Endodermal cell (in vitro differentiated cells): ENCODE data around the gene TAOK2. TPM values are rescaled to one million over a fixed set of nuclear protein-coding genes. Genes with fewer than 3 reads are reported as not detected.
A peak's percentile ranks its signal among the peaks of the same experiment; 100 is the strongest.

ENCODE experiments used
- DNase-seq: peaks from one replicate; pipeline ENCODE4 v3.0.0-alpha.2; 2017
- H3K27ac ChIP-seq: 2 replicates; pipeline ENCODE4 v1.5.1; 2013; ENCODE audit warnings: mild to moderate bottlenecking, low read depth, low read length, moderate library complexity
- H3K27me3 ChIP-seq: 2 replicates; pipeline ENCODE4 v1.6.1; 2013; ENCODE audit warnings: mild to moderate bottlenecking, low read length, moderate library complexity; ENCODE audit not compliant: insufficient read depth, control insufficient read depth, poor library complexity, severe bottlenecking
- H3K36me3 ChIP-seq: 2 replicates; pipeline ENCODE4 v1.7.0; 2013; ENCODE audit warnings: mild to moderate bottlenecking, low read length, moderate library complexity; ENCODE audit not compliant: control insufficient read depth, insufficient read depth
- H3K4me1 ChIP-seq: one replicate; pipeline ENCODE4 v1.7.0; 2013; ENCODE audit warnings: low read length; ENCODE audit not compliant: control insufficient read depth, insufficient read depth
- H3K4me3 ChIP-seq: 2 replicates; pipeline ENCODE4 v1.5.1; 2013; ENCODE audit warnings: mild to moderate bottlenecking, low read length, moderate library complexity
- H3K9ac ChIP-seq: 2 replicates; pipeline ENCODE4 v1.6.1; 2013; ENCODE audit warnings: mild to moderate bottlenecking, low read length, moderate library complexity; ENCODE audit not compliant: poor library complexity, severe bottlenecking; ENCODE audit errors: extremely low read depth
- H3K9me3 ChIP-seq: 2 replicates; pipeline ENCODE4 v1.6.1; 2013; ENCODE audit warnings: mild to moderate bottlenecking, low read length, moderate library complexity; ENCODE audit not compliant: control insufficient read depth
- H3K27ac Mint-ChIP-seq: 2 replicates; pipeline ENCODE4 v1.8.0; 2020; ENCODE audit warnings: mixed read lengths
- H3K27me3 Mint-ChIP-seq: 2 replicates; pipeline ENCODE4 v1.8.0; 2021; ENCODE audit warnings: mild to moderate bottlenecking, mixed read lengths; ENCODE audit not compliant: insufficient read depth
- H3K36me3 Mint-ChIP-seq: 2 replicates; pipeline ENCODE4 v1.8.0; 2020; ENCODE audit warnings: low read depth, mixed read lengths
- H3K4me1 Mint-ChIP-seq: 2 replicates; pipeline ENCODE4 v1.8.0; 2020; ENCODE audit warnings: mixed read lengths
- H3K4me3 Mint-ChIP-seq: 2 replicates; pipeline ENCODE4 v1.8.0; 2020; ENCODE audit warnings: mild to moderate bottlenecking, moderate library complexity, mixed read lengths
- H3K9me3 Mint-ChIP-seq: 2 replicates; pipeline ENCODE4 v1.8.0; 2020; ENCODE audit warnings: mild to moderate bottlenecking, mixed read lengths
- WGBS, 2 experiments: methylation state at CpG; one replicate each; pipeline versions ENCODE4 v1.1.5 to v1.1.7; 2013; ENCODE audit warnings: missing lambda C conversion rate in 2 of 2, mixed read lengths in 1 of 2; ENCODE audit not compliant: insufficient coverage in 1 of 2, insufficient read length in 1 of 2; 5-methylcytosine and 5-hydroxymethylcytosine counted together
- total RNA-seq, 2 donors: library from RNA; stranded (reverse); fragmentation: NEBNext Ultra II Directional in 1 of 2; extraction: Animal tissue kit (Norgen Biotek cat#: 25700) in 1 of 2; gene quantifications; 2 replicates in 1 of 2; 3 replicates in 1 of 2; pipeline ENCODE4 v1.2.1, GENCODE V29; 2021
- TF ChIP-seq, protein P1 (sequence below): fragments of 200-600 bp; sonication (generic); conservative IDR thresholded peaks from 2 replicates; pipeline ENCODE4 v1.5.0; 2021; ENCODE audit warnings: antibody characterized with exemption, mild to moderate bottlenecking

TAOK2 gene
- total RNA-seq, 2 donors from 2014 or later: 44.6 to 50.2 TPM

DNA sequence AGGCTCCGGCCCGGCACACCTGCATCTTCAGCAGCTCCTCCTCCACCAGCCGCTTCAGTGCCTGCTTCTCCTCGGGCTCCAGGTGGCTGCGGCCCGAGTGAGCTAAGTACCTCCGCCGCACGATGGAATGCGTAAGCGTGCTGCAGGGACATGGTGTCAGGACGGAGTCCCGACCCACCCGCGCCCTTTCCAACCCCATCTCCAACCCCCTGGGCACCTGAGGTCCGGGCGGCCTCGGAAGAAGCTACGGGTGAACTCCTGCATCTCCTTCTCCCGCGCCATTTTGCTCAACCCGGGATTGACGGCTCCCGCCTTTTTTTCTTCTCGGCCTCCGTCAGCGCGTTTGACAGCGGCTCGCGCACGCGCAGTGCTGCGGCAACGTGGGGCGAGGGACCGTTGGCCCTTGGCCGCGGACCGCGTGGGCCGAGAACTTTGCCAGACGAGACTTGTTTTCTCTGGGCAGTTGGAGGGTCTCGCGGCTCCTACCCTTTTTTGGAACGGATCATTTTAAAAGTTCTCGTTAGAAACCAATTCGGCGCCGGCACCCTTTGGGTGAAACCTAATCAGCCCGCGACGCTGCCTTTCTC lies 21.7 kb downstream of the TAOK2 start, which contains the start of gene HIRIP3:
Gene HIRIP3 (minus strand): TSS at position 294 of the 587 bp plus-strand sequence. CDS start 12 bp downstream, at position 282.
- Mint-ChIP-seq H3K27me3 (no peaks in the 10 kb centered on the region), H3K27ac (peak within 1 kb of the TSS; percentile 98), H3K4me1 (peaks cover 7% of the 10 kb centered on the region), H3K4me3 (peak within 1 kb of the TSS; percentile 97), H3K9me3 (no peaks in the 10 kb centered on the region), H3K36me3 (peaks cover 35% of the 10 kb centered on the region)
- Histone ChIP-seq H3K27me3 (no peaks in the 10 kb centered on the region), H3K36me3 (peaks cover 29% of the 10 kb centered on the region), H3K9me3 (no peaks in the 10 kb centered on the region), H3K4me1 (no peaks in the 10 kb centered on the region), H3K27ac (peak within 1 kb of the TSS; percentile 78), H3K9ac (peak within 1 kb of the TSS; percentile 93), H3K4me3 (peak within 1 kb of the TSS; percentile 98)
- peak; percentile 93 for DNase-seq
- TF ChIP-seq, protein P1, sequence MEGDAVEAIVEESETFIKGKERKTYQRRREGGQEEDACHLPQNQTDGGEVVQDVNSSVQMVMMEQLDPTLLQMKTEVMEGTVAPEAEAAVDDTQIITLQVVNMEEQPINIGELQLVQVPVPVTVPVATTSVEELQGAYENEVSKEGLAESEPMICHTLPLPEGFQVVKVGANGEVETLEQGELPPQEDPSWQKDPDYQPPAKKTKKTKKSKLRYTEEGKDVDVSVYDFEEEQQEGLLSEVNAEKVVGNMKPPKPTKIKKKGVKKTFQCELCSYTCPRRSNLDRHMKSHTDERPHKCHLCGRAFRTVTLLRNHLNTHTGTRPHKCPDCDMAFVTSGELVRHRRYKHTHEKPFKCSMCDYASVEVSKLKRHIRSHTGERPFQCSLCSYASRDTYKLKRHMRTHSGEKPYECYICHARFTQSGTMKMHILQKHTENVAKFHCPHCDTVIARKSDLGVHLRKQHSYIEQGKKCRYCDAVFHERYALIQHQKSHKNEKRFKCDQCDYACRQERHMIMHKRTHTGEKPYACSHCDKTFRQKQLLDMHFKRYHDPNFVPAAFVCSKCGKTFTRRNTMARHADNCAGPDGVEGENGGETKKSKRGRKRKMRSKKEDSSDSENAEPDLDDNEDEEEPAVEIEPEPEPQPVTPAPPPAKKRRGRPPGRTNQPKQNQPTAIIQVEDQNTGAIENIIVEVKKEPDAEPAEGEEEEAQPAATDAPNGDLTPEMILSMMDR: no peak
- WGBS, 2 experiments: 0 to 1% methylated on average over 27 to 53 of the region's 53 CpGs

DNA sequence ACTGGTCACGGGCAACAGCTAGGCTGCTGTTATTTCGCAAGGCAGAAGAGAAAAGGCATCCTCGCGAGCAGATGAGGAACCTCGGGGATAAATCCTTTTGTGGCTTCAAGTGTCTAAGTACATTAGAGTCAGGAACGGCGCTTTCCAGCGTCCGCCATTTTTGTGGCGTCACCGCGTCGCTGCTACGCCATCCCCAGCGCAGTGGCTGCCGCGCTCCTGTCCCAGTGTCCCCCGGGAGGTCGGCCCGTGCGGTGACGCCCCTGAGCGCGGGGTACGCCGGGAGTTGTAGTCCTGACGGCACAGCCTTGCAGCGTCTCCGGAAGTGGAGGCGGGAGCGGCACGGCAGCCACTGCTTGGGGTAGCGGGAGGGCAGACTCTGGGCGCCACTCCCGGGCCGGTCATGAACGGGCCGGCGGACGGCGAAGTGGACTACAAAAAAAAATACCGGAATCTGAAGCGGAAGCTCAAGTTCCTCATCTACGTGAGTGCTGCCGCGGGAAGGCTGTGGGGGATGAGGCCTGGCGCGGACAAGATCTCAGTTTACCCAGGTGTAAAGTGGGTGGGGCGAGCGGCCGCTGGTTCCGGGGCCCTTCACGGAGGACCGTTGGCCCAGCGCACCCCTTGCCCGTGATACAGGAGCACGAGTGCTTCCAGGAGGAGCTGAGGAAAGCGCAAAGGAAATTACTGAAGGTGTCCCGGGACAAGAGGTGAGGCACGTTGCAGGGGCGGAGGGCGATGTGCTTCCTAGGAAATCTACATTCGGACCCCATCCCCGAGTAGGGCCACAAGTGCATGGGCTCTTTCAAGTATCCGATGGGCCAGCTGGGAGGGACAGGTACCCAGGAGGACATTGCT lies 22.5 kb downstream of the TAOK2 start, which contains the start of gene INO80E:
Gene INO80E (plus strand): TSS at position 331 of the 855 bp plus-strand sequence. CDS start 70 bp downstream, at position 401.
- Mint-ChIP-seq H3K4me3 (peak within 1 kb of the TSS; percentile 97), H3K27me3 (no peaks in the 10 kb centered on the region), H3K9me3 (no peaks in the 10 kb centered on the region), H3K36me3 (peaks cover 32% of the 10 kb centered on the region), H3K27ac (peak within 1 kb of the TSS; percentile 98), H3K4me1 (peaks cover 7% of the 10 kb centered on the region)
- TF ChIP-seq, protein P1: no peak
- H3K4me1 ChIP-seq: no peaks in the 10 kb centered on the region
- no peaks in the 10 kb centered on the region for H3K27me3 ChIP-seq
- H3K36me3 ChIP-seq: peaks cover 30% of the 10 kb centered on the region
- peak within 1 kb of the TSS; percentile 93 for H3K9ac ChIP-seq
- H3K4me3 ChIP-seq: peak within 1 kb of the TSS; percentile 98
- H3K27ac ChIP-seq: peak within 1 kb of the TSS; percentile 78
- DNase-seq: peak; percentile 100
- 0% methylated on average over 50 to 65 of the region's 65 CpGs for WGBS, 2 experiments
- H3K9me3 ChIP-seq: no peaks in the 10 kb centered on the region

DNA sequence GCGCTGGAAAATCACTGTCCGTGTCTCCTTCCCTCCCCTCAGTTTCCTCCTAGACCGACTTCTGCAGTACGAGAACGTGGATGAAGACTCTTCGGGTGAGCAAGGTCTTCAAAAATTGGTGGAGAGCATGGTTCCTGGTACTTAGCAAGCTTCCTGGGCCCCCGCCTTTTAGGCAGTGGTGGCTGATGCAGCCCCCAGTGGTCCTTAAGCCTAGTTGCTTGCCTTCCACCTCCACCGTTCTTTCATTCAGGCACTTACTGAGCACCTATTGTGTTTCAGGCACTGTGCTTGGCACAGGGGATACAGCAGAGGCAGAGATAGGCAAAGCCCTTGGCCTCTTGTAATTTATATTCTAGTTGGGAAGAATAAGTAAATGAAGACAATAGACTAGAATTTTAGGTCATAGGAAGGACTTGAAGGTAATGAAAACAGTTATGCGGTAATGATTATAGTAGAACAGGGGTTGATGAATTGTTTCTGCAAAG lies 23.1 kb downstream of the TAOK2 start:
- Mint-ChIP-seq H3K9me3 (no peaks in the 10 kb centered on the region), H3K4me3 (peak overlapping the region; percentile 97), H3K27ac (peak overlapping the region; percentile 98), H3K4me1 (peaks cover 7% of the 10 kb centered on the region), H3K36me3 (peaks cover 33% of the 10 kb centered on the region), H3K27me3 (no peaks in the 10 kb centered on the region)
- Histone ChIP-seq H3K27me3 (no peaks in the 10 kb centered on the region), H3K4me3 (peak overlapping the region; percentile 98), H3K9me3 (no peaks in the 10 kb centered on the region), H3K4me1 (no peaks in the 10 kb centered on the region), H3K27ac (no peak overlapping the region), H3K36me3 (peaks cover 30% of the 10 kb centered on the region), H3K9ac (peak overlapping the region; percentile 93)
- DNase-seq: no peak
- TF ChIP-seq, protein P1: no peak
- 47 to 70% methylated on average over 2 to 9 of the region's 9 CpGs for WGBS, 2 experiments
